ENCODE results near the gene PCK1.
"Not testable (repeated sequence)": the region's sequence is repeated elsewhere in the genome, so short reads cannot be mapped to it uniquely, and the experiment has no call there.

PCK1 gene

DNA sequence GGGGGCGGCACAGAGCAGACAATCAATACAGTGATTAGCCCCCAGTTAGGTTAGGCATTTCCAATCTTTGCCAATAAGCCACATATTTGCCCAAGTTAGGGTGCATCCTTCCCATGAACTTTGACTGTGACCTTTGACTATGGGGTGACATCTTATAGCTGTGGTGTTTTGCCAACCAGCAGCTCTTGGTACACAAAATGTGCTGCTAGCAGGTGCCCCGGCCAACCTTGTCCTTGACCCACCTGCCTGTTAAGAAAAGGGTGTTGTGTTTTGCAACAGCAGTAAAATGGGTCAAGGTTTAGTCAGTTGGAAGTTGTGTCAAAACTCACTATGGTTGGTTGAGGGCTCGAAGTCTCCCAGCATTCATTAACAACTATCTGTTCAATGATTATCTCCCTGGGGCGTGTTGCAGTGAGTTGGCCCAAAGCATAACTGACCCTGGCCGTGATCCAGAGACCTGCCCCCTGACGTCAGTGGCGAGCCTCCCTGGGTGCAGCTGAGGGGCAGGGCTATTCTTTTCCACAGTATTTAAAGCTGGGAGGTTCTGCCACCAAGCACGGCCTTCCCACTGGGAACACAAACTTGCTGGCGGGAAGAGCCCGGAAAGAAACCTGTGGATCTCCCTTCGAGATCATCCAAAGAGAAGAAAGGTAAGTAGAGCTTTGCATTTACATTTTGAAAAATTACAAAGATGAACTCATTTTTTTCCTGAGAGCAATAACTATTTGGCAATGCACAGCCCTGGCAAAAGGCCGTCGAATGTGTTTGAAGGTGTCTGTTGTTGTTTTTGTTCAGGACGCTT is at the start of gene PCK1:
TSS of gene PCK1 (plus strand) at position 557 of the 802 bp plus-strand sequence. CDS start 302 bp downstream, outside the sequence.
- no peak within 1 kb of the TSS for H3K4me3 ChIP-seq (ENCODE audit: low read length)
- no peaks in the 10 kb centered on the region for H3K27me3 ChIP-seq (ENCODE audit: control insufficient read depth, insufficient read depth, low read length)
- no peaks in the 10 kb centered on the region for H3K4me1 ChIP-seq (ENCODE audit: control insufficient read depth, low read depth, low read length)
- H3K36me3 ChIP-seq (ENCODE audit: control insufficient read depth, low read depth, low read length) = no peaks in the 10 kb centered on the region
- H3K9me3 ChIP-seq (ENCODE audit: control insufficient read depth, low read depth, low read length) = no peaks in the 10 kb centered on the region
- H3K9ac ChIP-seq (ENCODE audit: low read length) = no peak within 1 kb of the TSS
- no peak within 1 kb of the TSS for H3K27ac ChIP-seq (ENCODE audit: low read length)

DNA sequence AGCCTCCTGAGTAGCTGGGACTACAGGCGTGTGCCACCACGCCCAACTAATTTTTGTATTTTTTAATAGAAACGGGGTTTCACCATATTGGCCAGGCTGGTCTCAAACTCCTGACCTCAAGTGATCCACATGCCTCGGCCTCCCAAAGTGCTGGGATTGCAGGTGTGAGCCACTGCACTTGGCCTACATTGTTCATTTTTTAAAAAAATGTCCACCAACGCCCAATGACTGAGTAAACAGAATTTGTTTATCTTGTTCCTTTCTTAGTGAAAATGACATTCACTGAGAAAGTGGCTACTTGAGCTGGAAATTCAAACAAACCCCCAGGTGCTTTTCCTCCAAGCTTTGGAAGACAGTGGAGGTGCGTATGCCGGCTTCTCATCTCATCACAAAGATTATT is 49.2 kb upstream of the PCK1 start:
- H3K4me1 ChIP-seq (ENCODE audit: control insufficient read depth, low read depth, low read length) = peaks cover 13% of the 10 kb centered on the region
- not testable (repeated sequence) for H3K36me3 ChIP-seq (ENCODE audit: control insufficient read depth, low read depth, low read length); H3K27me3 ChIP-seq (ENCODE audit: control insufficient read depth, insufficient read depth, low read length); H3K9ac ChIP-seq (ENCODE audit: low read length); H3K27ac ChIP-seq (ENCODE audit: low read length); H3K9me3 ChIP-seq (ENCODE audit: control insufficient read depth, low read depth, low read length); H3K4me3 ChIP-seq (ENCODE audit: low read length)

DNA sequence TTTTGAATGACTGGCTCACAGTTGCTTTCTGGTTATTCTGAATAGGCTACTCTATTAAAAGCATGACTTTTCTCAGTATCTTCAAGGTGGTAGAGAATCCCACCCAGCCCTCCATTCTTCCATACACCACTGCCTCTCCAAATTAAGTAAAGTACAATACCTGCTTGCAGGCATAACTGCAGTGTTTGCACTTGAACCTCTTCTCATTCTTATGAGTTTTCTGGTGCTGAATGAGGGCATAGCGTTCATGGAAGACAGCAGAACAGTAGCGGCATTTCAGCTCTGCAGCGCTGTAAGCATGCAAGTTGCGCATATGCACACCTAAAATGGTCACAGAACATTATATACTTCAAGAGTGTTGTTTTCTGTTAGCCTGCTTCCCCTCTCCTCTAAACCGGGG is 48.5 kb upstream of the PCK1 start:
- no peaks in the 10 kb centered on the region for H3K27me3 ChIP-seq (ENCODE audit: control insufficient read depth, insufficient read depth, low read length)
- H3K4me1 ChIP-seq (ENCODE audit: control insufficient read depth, low read depth, low read length) = peaks cover 13% of the 10 kb centered on the region
- no peaks in the 10 kb centered on the region for H3K9me3 ChIP-seq (ENCODE audit: control insufficient read depth, low read depth, low read length)
- H3K4me3 ChIP-seq (ENCODE audit: low read length) = no peak overlapping the region
- H3K27ac ChIP-seq (ENCODE audit: low read length) = no peak overlapping the region
- no peak overlapping the region for H3K9ac ChIP-seq (ENCODE audit: low read length)
- no peaks in the 10 kb centered on the region for H3K36me3 ChIP-seq (ENCODE audit: control insufficient read depth, low read depth, low read length)

DNA sequence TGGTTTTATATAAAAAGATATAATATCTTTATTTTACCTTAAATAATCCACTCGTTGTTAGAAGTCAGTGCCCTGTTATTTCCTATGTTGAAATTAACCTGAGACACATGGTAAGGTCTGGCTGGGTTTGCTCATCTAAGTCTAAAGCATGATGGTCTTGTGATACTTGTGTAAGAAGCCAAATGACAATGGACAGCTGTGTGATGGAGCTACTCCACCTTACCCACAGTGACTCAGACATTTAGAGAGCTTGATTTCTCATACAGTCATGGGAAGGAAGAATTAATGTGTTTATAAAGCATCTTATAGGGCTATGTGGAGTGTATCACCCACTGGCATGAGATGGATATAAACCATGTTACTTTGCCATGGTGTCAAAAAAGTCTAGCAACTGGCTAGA is 47.7 kb upstream of the PCK1 start:
- Histone ChIP-seq H3K9me3 (ENCODE audit: control insufficient read depth, low read depth, low read length) (no peaks in the 10 kb centered on the region), H3K27ac (ENCODE audit: low read length) (no peak overlapping the region), H3K36me3 (ENCODE audit: control insufficient read depth, low read depth, low read length) (no peaks in the 10 kb centered on the region), H3K9ac (ENCODE audit: low read length) (no peak overlapping the region), H3K27me3 (ENCODE audit: control insufficient read depth, insufficient read depth, low read length) (no peaks in the 10 kb centered on the region), H3K4me3 (ENCODE audit: low read length) (no peak overlapping the region), H3K4me1 (ENCODE audit: control insufficient read depth, low read depth, low read length) (peaks cover 12% of the 10 kb centered on the region)

DNA sequence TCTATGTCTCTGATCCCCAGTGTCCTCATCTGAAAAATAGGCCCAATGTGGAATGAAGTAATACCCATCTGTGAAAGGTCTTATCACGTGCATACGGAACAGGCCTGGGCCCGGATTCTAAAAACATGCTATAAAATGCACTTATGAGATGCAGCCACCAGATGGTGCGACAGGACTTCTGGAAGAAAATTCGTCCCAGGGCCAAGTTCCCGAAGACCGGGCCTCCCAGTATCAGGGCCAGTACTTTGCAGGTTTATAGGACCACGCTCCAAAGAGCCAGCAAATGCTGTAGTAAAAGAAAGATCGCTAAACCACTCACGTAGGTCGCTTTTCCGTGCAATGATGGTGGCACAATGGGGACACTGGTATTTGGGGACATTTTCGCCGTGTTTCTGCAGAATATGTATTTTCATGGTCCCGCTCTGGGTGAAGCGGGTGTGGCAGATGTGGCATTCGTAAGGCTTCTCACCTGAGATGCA is 46.6 kb upstream of the PCK1 start:
- H3K9ac ChIP-seq (ENCODE audit: low read length) = no peak overlapping the region

DNA sequence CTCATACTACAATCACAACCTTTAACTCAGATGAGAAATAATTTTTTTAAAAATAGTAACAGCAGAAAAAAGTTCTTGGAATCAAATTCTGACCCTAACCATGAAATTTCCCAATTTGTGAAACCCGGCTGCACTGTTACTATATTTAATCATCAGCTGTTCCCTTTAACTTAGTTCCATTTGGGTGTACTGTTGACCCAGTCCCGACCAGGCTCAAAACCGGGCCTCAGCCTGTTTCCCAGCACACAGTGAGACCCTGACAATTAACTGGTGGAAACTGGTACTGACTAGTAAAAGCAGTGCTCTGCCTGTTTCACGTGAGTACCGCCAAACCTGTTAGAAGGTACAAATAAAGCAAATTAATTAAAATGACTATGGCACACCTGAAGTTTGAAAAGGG is 43.0 kb upstream of the PCK1 start:
- H3K27me3 ChIP-seq (ENCODE audit: control insufficient read depth, insufficient read depth, low read length) = no peaks in the 10 kb centered on the region
- H3K4me3 ChIP-seq (ENCODE audit: low read length) = no peak overlapping the region
- peaks cover 6% of the 10 kb centered on the region for H3K4me1 ChIP-seq (ENCODE audit: control insufficient read depth, low read depth, low read length)
- no peak overlapping the region for H3K9ac ChIP-seq (ENCODE audit: low read length)
- no peaks in the 10 kb centered on the region for H3K36me3 ChIP-seq (ENCODE audit: control insufficient read depth, low read depth, low read length)
- H3K9me3 ChIP-seq (ENCODE audit: control insufficient read depth, low read depth, low read length) = no peaks in the 10 kb centered on the region
- H3K27ac ChIP-seq (ENCODE audit: low read length) = no peak overlapping the region

More for the DNA sequence above, 46.6 kb upstream of the PCK1 start:
- H3K36me3 ChIP-seq (ENCODE audit: control insufficient read depth, low read depth, low read length) = no peaks in the 10 kb centered on the region
- no peaks in the 10 kb centered on the region for H3K27me3 ChIP-seq (ENCODE audit: control insufficient read depth, insufficient read depth, low read length)
- H3K4me3 ChIP-seq (ENCODE audit: low read length) = no peak overlapping the region
- peaks cover 6% of the 10 kb centered on the region for H3K4me1 ChIP-seq (ENCODE audit: control insufficient read depth, low read depth, low read length)
- H3K9me3 ChIP-seq (ENCODE audit: control insufficient read depth, low read depth, low read length) = no peaks in the 10 kb centered on the region
- no peak overlapping the region for H3K27ac ChIP-seq (ENCODE audit: low read length)

DNA sequence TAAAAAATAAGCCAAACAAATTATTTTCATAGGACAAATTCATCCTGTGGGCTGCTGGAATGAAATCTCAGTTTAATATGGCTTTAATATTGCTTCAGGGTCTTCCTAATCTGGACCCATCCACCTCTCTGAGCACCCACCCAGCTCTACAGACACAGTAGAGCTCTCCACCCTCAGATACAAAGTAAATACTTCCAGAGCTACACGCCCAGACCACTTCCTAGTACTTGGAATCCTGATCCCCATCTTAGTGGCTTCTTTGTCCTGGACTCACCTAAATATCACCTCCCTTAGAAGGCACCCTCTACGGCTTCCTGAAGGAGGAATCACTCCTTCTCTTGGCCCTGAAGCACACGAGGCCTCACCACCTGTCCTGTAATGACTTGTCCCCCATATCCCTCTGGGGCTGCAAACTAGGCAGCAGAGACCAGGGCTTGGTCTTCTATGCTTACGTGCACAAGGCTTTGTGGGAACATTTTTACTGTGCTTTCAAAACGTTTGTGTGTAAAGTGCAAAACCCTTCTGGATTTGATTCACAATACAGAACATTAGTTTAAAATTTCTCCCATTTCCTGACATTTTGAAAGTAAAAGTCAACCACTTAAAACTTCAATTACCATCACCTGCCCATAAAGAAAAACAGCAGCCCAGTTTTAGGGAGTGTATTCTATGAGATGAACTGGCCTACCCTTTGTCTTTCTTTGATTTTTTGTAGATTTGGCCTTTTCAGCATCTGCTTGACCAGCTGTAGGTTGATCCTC is 38.4 kb upstream of the PCK1 start:
- Histone ChIP-seq H3K4me3 (ENCODE audit: low read length) (no peak overlapping the region), H3K27ac (ENCODE audit: low read length) (no peak overlapping the region), H3K27me3 (ENCODE audit: control insufficient read depth, insufficient read depth, low read length) (no peaks in the 10 kb centered on the region), H3K4me1 (ENCODE audit: control insufficient read depth, low read depth, low read length) (peaks cover 9% of the 10 kb centered on the region), H3K9me3 (ENCODE audit: control insufficient read depth, low read depth, low read length) (no peaks in the 10 kb centered on the region), H3K9ac (ENCODE audit: low read length) (no peak overlapping the region), H3K36me3 (ENCODE audit: control insufficient read depth, low read depth, low read length) (no peaks in the 10 kb centered on the region)

DNA sequence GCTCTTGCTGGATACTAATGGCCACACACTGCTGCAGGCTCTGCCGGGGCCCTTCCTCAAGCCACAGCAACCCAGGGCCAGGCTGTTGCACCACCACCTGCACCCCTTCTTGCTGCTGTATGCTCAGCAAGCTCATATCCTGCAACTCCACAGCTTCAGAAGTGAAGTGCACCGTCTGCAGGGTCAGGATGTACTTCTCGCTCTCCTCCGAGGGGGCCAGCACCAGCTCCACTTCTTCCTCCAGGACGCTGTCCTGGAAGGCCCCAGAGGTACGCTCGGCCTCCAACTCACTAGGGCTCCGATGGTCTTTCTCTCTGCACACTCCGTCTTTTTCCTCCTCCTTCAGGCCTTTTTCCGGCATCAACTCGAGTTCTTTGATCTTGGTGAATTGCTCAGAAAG is 37.1 kb upstream of the PCK1 start:
- no peaks in the 10 kb centered on the region for H3K27me3 ChIP-seq (ENCODE audit: control insufficient read depth, insufficient read depth, low read length)
- H3K36me3 ChIP-seq (ENCODE audit: control insufficient read depth, low read depth, low read length) = no peaks in the 10 kb centered on the region
- peaks cover 9% of the 10 kb centered on the region for H3K4me1 ChIP-seq (ENCODE audit: control insufficient read depth, low read depth, low read length)
- no peak overlapping the region for H3K9ac ChIP-seq (ENCODE audit: low read length)
- no peak overlapping the region for H3K27ac ChIP-seq (ENCODE audit: low read length)
- no peaks in the 10 kb centered on the region for H3K9me3 ChIP-seq (ENCODE audit: control insufficient read depth, low read depth, low read length)
- no peak overlapping the region for H3K4me3 ChIP-seq (ENCODE audit: low read length)

DNA sequence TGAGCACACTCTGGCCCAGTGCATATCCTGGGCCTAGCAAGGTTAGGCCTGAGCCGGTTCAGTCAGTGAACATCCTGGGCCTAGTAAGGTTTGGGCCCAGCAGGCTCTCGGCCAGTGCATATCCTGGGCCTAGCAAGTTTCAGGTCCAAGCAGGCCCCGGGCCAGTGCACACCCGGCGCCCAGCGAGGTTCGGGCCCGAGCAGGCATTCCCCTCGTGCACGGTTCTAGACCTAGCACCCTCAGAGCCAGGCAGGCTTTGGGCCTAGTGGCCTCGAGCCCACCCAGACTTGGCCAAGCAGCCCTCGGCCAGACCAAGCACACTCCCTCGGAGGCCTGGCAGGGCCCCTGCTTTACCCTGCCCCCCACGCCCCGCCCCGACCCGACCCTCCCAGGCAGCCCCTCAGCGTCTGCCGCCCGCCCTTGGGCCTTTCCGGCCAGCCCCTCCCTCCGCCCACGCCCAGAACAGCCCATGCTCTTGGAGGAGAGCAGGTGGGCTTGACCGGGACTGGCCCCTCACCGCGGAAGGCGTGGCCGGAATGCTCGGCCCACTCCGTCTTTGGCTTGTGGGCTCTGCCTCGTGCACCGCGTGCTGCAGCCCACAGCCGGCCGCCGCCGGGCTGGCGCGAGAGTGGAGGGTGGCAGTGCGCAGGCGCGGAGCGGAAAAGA is 36.3 kb upstream of the PCK1 start, which contains the start of gene CTCFL:
TSS of gene CTCFL (minus strand) at position 630 of the 666 bp plus-strand sequence. CDS start 935 bp downstream, outside the sequence.
- H3K36me3 ChIP-seq (ENCODE audit: control insufficient read depth, low read depth, low read length) = no peaks in the 10 kb centered on the region
- no peak within 1 kb of the TSS for H3K27ac ChIP-seq (ENCODE audit: low read length)
- no peak within 1 kb of the TSS for H3K4me3 ChIP-seq (ENCODE audit: low read length)
- H3K9me3 ChIP-seq (ENCODE audit: control insufficient read depth, low read depth, low read length) = no peaks in the 10 kb centered on the region
- no peaks in the 10 kb centered on the region for H3K27me3 ChIP-seq (ENCODE audit: control insufficient read depth, insufficient read depth, low read length)
- H3K4me1 ChIP-seq (ENCODE audit: control insufficient read depth, low read depth, low read length) = peaks cover 9% of the 10 kb centered on the region
- H3K9ac ChIP-seq (ENCODE audit: low read length) = no peak within 1 kb of the TSS

DNA sequence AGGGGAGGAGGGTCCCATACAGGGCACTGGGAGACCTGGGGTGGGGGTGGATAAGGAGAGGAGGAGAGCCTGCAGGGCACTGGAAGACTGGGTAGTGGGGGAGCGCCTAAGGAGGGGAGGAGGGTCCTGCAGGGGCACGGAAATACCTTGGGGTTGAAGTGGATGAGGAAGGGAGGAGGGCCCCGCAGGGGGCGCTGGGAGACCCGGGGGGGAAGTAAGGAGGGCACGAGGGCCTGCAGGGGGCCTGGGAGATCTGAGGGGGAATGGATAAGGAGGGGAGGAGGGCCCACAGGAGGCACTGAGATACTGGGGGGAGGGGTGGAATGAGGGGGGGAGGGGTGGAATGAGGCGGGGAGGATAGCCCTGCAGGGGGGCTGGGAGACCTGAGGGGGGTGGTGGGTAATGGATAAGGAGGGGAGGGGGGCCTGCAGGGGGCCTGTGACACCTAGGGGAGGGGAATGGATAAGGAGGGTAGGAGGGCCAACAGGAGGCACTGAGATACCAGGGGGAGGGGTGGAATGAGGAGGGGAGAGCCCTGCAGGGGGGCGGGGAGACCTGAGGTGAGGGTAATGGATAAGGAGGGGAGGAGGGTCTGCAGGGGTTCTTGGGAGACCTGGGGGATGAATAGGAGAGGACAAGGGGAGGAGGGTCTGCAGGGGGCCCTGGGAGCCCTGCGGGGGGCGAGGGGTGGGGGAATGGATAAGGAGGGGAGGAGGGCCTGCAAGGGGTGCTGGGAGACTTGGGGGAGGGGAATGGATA is 35.4 kb upstream of the PCK1 start:
- Histone ChIP-seq H3K4me1 (ENCODE audit: control insufficient read depth, low read depth, low read length) (peaks cover 9% of the 10 kb centered on the region), H3K9ac (ENCODE audit: low read length) (no peak overlapping the region)

More for the DNA sequence above, 35.4 kb upstream of the PCK1 start:
- no peaks in the 10 kb centered on the region for H3K27me3 ChIP-seq (ENCODE audit: control insufficient read depth, insufficient read depth, low read length)
- no peaks in the 10 kb centered on the region for H3K9me3 ChIP-seq (ENCODE audit: control insufficient read depth, low read depth, low read length)
- H3K4me3 ChIP-seq (ENCODE audit: low read length) = no peak overlapping the region
- no peak overlapping the region for H3K27ac ChIP-seq (ENCODE audit: low read length)
- no peaks in the 10 kb centered on the region for H3K36me3 ChIP-seq (ENCODE audit: control insufficient read depth, low read depth, low read length)

All from iPS-18a (cell line).